Measurements from ENCODE around the gene PCBD1. TPM values are rescaled to one million over a fixed set of nuclear protein-coding genes. Genes with fewer than 3 reads are reported as not detected.

The PCBD1 gene
- total and polyA plus RNA-seq, 2 donors (not counting 1 experiment from before 2014, with no cell fraction given) = 6.7 to 14.1 TPM

DNA sequence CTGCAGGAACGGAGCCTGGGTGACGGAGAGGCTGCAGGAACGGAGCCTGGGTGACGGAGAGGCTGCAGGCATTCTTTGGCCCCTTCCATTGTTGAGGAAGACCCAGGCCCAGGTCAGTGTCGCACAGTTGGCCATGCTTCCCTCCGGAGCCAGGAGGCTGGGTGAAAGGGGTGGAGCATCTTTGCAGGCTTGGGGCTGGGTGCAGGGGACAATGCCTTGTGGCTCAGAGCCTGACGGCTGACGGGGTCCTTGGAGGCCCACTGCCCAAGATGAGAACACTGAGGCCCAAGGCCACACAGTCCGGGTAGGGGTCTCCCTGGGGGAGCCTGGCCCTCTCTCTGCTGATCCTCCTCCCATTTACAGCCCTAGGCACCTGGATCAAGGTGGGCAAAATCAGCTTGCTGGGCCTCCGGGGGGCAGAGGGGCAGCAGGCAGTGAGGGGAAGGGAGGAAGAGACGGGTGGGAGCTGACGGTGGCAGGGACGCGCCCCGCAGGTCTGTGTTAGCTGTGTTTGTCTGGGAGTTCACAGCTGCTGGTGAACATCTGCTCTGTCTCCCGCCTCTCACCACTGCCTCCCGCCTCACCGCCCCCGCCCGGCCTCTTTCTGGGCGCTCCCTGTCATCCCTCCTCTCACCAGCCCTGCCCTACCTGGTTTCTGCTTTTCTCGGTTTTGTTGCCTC lies 30.6 kb upstream of the PCBD1 start:
- no peaks in the 10 kb centered on the region for H3K4me1 Mint-ChIP-seq
- no peaks in the 10 kb centered on the region for H3K79me2 ChIP-seq (ENCODE audit: control insufficient read depth, insufficient read depth, low read length)
- H3K4me3 ChIP-seq (ENCODE audit: control extremely low read depth in 1 of 5, extremely low read depth in 1 of 5, insufficient read depth in 1 of 5, low read depth in 2 of 5, low read length in 4 of 5) = no peak overlapping the region
- ChIA-PET CTCF (no interaction called here), POLR2A (no interaction called here)
- H2AFZ ChIP-seq (ENCODE audit: insufficient read depth, low read depth, low read length, poor library complexity, severe bottlenecking) = no peak overlapping the region
- no peaks in the 10 kb centered on the region for H3K36me3 ChIP-seq (replicated peaks in 1 of 2; ENCODE audit: control extremely low read depth in 1 of 2, control insufficient read depth in 1 of 2, extremely low read depth in 1 of 2, insufficient read depth in 2 of 2, low read length in 1 of 2)
- DNase-seq (no peak), ATAC-seq (ENCODE audit: low read depth) (no peak)
- no peaks in the 10 kb centered on the region for H3K9me3 Mint-ChIP-seq (ENCODE audit: insufficient read depth)
- TF ChIP-seq EZH2 (IDR thresholded peaks at IDR 0.05; ENCODE audit: borderline replicate concordance, insufficient read depth, low read depth, low read length, poor library complexity, severe bottlenecking) = no peak
- TF ChIP-seq, protein P1, sequence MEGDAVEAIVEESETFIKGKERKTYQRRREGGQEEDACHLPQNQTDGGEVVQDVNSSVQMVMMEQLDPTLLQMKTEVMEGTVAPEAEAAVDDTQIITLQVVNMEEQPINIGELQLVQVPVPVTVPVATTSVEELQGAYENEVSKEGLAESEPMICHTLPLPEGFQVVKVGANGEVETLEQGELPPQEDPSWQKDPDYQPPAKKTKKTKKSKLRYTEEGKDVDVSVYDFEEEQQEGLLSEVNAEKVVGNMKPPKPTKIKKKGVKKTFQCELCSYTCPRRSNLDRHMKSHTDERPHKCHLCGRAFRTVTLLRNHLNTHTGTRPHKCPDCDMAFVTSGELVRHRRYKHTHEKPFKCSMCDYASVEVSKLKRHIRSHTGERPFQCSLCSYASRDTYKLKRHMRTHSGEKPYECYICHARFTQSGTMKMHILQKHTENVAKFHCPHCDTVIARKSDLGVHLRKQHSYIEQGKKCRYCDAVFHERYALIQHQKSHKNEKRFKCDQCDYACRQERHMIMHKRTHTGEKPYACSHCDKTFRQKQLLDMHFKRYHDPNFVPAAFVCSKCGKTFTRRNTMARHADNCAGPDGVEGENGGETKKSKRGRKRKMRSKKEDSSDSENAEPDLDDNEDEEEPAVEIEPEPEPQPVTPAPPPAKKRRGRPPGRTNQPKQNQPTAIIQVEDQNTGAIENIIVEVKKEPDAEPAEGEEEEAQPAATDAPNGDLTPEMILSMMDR (IDR thresholded peaks at IDR 0.05) = no peak
- intact Hi-C loops (cut with micrococcal nuclease) = no loop called here
- H3K27ac Mint-ChIP-seq = no peak overlapping the region
- H3K27me3 ChIP-seq (replicated peaks in 1 of 4; ENCODE audit: control extremely low read depth in 1 of 4, control insufficient read depth in 3 of 4, insufficient read depth in 4 of 4, low read length in 3 of 4) = peaks cover 0 to 3% (median 0%) of the 10 kb centered on the region in 4 experiments
- H3K4me1 ChIP-seq (ENCODE audit: control insufficient read depth in 2 of 2, insufficient read depth in 2 of 2, low read length in 2 of 2) = no peaks in the 10 kb centered on the region
- no peak overlapping the region for H3K27ac ChIP-seq (ENCODE audit: low read length in 2 of 2)
- no peak overlapping the region for H3K4me3 Mint-ChIP-seq
- no peak overlapping the region for H3K4me2 ChIP-seq (replicated peaks; ENCODE audit: low read depth, low read length, poor library complexity, severe bottlenecking)
- H3K9me3 ChIP-seq (ENCODE audit: control extremely low read depth in 1 of 3, control insufficient read depth in 2 of 3, insufficient read depth in 1 of 3, low read length in 2 of 3) = no peaks in the 10 kb centered on the region
- peaks cover 22% of the 10 kb centered on the region for H3K27me3 Mint-ChIP-seq
- no peak overlapping the region for H3K9ac ChIP-seq (ENCODE audit: low read length)
- H4K20me1 ChIP-seq (ENCODE audit: control insufficient read depth, insufficient read depth, low read length, poor library complexity, severe bottlenecking) = no peaks in the 10 kb centered on the region
- 70% methylated on average over 18 of the region's 22 CpGs for WGBS (ENCODE audit: insufficient coverage)

DNA sequence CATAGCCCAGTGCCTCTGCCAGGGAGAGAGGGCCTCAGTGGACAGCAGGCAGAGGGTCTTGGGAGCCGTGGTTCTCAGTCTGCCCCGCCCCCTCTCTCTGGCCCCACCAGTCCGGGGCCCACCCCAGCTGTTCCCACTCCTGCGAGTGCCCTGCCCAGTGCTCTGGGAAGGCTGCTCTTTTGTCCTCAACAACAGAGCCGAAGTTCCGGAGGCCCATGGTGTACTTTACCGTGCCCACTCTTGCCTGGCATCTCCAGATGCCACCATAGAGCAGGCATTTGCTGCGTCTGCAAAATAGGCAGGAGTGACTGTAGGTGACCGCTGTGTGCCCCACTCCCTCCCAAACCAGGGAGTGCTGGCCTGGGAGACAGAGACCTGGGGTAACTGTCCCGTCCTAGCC lies 29.3 kb upstream of the PCBD1 start:
- Histone ChIP-seq H3K9me3 (ENCODE audit: control extremely low read depth in 1 of 3, control insufficient read depth in 2 of 3, insufficient read depth in 1 of 3, low read length in 2 of 3) (no peaks in the 10 kb centered on the region), H3K4me1 (ENCODE audit: control insufficient read depth in 2 of 2, insufficient read depth in 2 of 2, low read length in 2 of 2) (no peaks in the 10 kb centered on the region), H3K4me2 (replicated peaks; ENCODE audit: low read depth, low read length, poor library complexity, severe bottlenecking) (no peak overlapping the region), H3K79me2 (ENCODE audit: control insufficient read depth, insufficient read depth, low read length) (no peaks in the 10 kb centered on the region), H4K20me1 (ENCODE audit: control insufficient read depth, insufficient read depth, low read length, poor library complexity, severe bottlenecking) (no peaks in the 10 kb centered on the region), H3K9ac (ENCODE audit: low read length) (no peak overlapping the region), H2AFZ (ENCODE audit: insufficient read depth, low read depth, low read length, poor library complexity, severe bottlenecking) (no peak overlapping the region), H3K4me3 (ENCODE audit: control extremely low read depth in 1 of 5, extremely low read depth in 1 of 5, insufficient read depth in 1 of 5, low read depth in 2 of 5, low read length in 4 of 5) (no peak overlapping the region), H3K27me3 (replicated peaks in 1 of 4; ENCODE audit: control extremely low read depth in 1 of 4, control insufficient read depth in 3 of 4, insufficient read depth in 4 of 4, low read length in 3 of 4) (no peaks in the 10 kb centered on the region), H3K27ac (ENCODE audit: low read length in 2 of 2) (no peak overlapping the region), H3K36me3 (replicated peaks in 1 of 2; ENCODE audit: control extremely low read depth in 1 of 2, control insufficient read depth in 1 of 2, extremely low read depth in 1 of 2, insufficient read depth in 2 of 2, low read length in 1 of 2) (no peaks in the 10 kb centered on the region)
- H3K27me3 Mint-ChIP-seq = peaks cover 22% of the 10 kb centered on the region
- CTCF ChIA-PET = no interaction called here
- H3K27ac Mint-ChIP-seq = no peak overlapping the region
- POLR2A ChIA-PET = no interaction called here
- no peak overlapping the region for H3K4me3 Mint-ChIP-seq
- ATAC-seq (ENCODE audit: low read depth) (no peak), DNase-seq (no peak)
- no peaks in the 10 kb centered on the region for H3K4me1 Mint-ChIP-seq
- H3K9me3 Mint-ChIP-seq (ENCODE audit: insufficient read depth) = no peaks in the 10 kb centered on the region
- intact Hi-C loops (cut with micrococcal nuclease) = no loop called here
- 90% methylated on average over 9 of the region's 10 CpGs for WGBS (ENCODE audit: insufficient coverage)
- TF ChIP-seq, protein P1 (IDR thresholded peaks at IDR 0.05) = no peak
- no peak for TF ChIP-seq EZH2 (IDR thresholded peaks at IDR 0.05; ENCODE audit: borderline replicate concordance, insufficient read depth, low read depth, low read length, poor library complexity, severe bottlenecking)
